Central memory CD8-positive, alpha-beta T cell (primary cell): ENCODE results near the gene PLEKHA6.

ENCODE experiments used
- ATAC-seq: fragments of 150-1000 bp; cut with Tn5 transposase; replicated peaks from 2 replicates; pipeline ENCODE4 v1.10.0; 2022; ENCODE audit warnings: mild to moderate bottlenecking, moderate FRiP score, moderate number of reproducible peaks; ENCODE audit not compliant: poor library complexity, severe bottlenecking; ENCODE audit errors: extremely low read depth
- DNase-seq, 2 donors: peaks; one replicate each; pipeline ENCODE4 v3.0.0; 2021; ENCODE audit warnings: low spot score in 2 of 2
- H3K27ac Mint-ChIP-seq: one replicate; pipeline ENCODE4 v1.8.0; 2022; ENCODE audit warnings: low read depth, mild to moderate bottlenecking, moderate library complexity, mixed read lengths
- H3K27me3 Mint-ChIP-seq: one replicate; pipeline ENCODE4 v1.8.0; 2022; ENCODE audit warnings: mixed read lengths
- H3K36me3 Mint-ChIP-seq: one replicate; pipeline ENCODE4 v1.8.0; 2022; ENCODE audit warnings: mild to moderate bottlenecking, moderate library complexity, mixed read lengths; ENCODE audit not compliant: insufficient read depth
- H3K4me1 Mint-ChIP-seq: one replicate; pipeline ENCODE4 v1.8.0; 2022; ENCODE audit warnings: mixed read lengths
- H3K4me3 Mint-ChIP-seq: one replicate; pipeline ENCODE4 v1.8.0; 2022; ENCODE audit warnings: mild to moderate bottlenecking, moderate library complexity, mixed read lengths
- H3K9me3 Mint-ChIP-seq: one replicate; pipeline ENCODE4 v1.8.0; 2022; ENCODE audit warnings: mixed read lengths

Gene PLEKHA6

DNA sequence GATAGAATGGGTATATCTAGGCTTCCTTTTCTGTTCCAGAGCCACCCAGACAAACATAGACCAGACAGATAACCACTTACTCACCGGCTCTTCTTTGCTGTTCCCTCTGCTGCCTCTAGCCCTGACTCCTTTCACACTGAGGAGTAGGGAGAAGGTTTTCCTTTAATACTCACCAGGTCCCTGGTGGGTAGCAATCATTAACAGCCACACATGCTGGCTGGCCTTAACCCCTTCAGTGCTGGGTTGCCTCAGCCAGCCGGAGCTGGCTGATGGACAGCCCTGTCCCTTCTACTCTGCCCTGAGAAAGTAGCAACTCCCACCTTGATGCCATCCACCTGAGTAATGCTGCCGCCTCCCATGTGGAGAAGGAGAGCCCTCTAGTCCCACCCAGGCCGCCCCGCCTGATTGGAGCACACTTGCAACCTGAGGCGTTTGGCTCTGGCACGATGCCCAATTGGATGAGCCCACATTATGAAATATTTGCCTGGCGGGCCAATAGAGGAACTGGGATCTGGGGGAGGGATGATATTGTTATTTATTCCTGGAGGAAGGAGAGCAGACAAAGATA is 71.6 kb downstream of the PLEKHA6 start:
- peaks cover 61% of the 10 kb centered on the region for H3K27me3 Mint-ChIP-seq
- no peaks in the 10 kb centered on the region for H3K9me3 Mint-ChIP-seq
- peaks cover 31% of the 10 kb centered on the region for H3K4me1 Mint-ChIP-seq
- DNase-seq (no peak), ATAC-seq (no peak)
- peaks cover 3% of the 10 kb centered on the region for H3K36me3 Mint-ChIP-seq
- no peak overlapping the region for H3K27ac Mint-ChIP-seq
- H3K4me3 Mint-ChIP-seq = no peak overlapping the region

GRCh38 chr1:204287466-204287891 is 72.2 kb downstream of the PLEKHA6 start:
- peaks cover 31% of the 10 kb centered on the region for H3K4me1 Mint-ChIP-seq
- DNase-seq (no peak), ATAC-seq (no peak)
- H3K27me3 Mint-ChIP-seq = peaks cover 61% of the 10 kb centered on the region
- peak overlapping the region; percentile 77 for H3K27ac Mint-ChIP-seq
- H3K4me3 Mint-ChIP-seq = peak overlapping the region; percentile 76
- H3K9me3 Mint-ChIP-seq = no peaks in the 10 kb centered on the region
- H3K36me3 Mint-ChIP-seq = peaks cover 3% of the 10 kb centered on the region

- ATAC-seq (peak; percentile 85), DNase-seq (peak in 1 of 2 donors; percentile 30)
- Mint-ChIP-seq H3K36me3 (peaks cover 5% of the 10 kb centered on the region), H3K27ac (peak overlapping the region; percentile 77), H3K4me1 (peaks cover 31% of the 10 kb centered on the region), H3K9me3 (no peaks in the 10 kb centered on the region), H3K27me3 (peaks cover 61% of the 10 kb centered on the region), H3K4me3 (peak overlapping the region; percentile 76)
These were observed 72.8 kb downstream of the PLEKHA6 start for GRCh38 chr1:204286831-204287421.

- H3K27me3 Mint-ChIP-seq = peaks cover 62% of the 10 kb centered on the region
- ATAC-seq (no peak), DNase-seq (no peak)
- H3K4me1 Mint-ChIP-seq = peaks cover 31% of the 10 kb centered on the region
- H3K36me3 Mint-ChIP-seq = peaks cover 5% of the 10 kb centered on the region
- H3K9me3 Mint-ChIP-seq = no peaks in the 10 kb centered on the region
- peak overlapping the region; percentile 77 for H3K27ac Mint-ChIP-seq
- H3K4me3 Mint-ChIP-seq = peak overlapping the region; percentile 76
These were observed 73.4 kb downstream of the PLEKHA6 start for GRCh38 chr1:204286315-204286714.

DNA sequence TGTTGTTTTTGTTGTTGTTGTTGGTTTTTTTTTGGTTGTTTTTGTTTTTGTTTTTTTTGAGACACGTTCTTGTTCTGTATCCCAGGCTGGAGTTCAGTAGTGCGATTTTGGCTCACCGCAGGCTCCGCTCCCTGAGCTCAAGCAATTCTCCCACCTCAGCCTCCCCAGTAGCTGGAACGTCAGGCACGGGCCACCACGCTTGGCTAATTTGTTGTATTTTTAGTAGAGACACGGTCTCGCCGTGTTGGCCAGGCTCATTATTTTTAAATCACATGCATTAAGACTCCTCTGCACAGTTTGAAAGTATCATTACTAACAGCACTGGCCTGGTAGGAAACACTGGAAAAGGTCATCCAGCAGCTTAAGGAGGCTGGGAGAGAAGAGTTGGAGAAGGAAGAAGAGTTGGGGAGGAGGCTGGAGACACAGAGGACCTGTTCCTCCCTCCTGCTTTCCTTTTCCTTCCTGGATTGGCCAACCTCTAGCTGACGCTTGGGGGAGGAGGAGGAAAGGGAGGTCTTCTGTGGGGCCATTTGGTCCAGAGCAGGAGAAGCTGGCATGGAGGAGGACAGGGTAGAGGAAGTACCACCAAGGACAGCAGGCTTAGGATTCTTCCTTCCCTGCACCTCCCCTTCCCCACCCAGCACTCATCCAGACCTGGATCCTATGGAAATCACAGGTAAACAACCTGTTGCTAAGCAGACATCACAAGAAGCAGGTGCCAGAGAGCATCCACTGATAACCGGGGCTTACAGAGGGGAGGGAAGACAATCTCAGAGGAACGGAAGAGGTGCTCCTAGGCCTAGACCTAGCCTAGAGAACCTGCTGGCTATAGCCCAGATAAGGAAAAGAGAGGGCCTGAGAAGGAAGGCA is 74.1 kb downstream of the PLEKHA6 start:
- ATAC-seq (no peak), DNase-seq (no peak)
- Mint-ChIP-seq H3K27ac (peak overlapping the region; percentile 29), H3K27me3 (peaks cover 62% of the 10 kb centered on the region), H3K4me1 (peaks cover 31% of the 10 kb centered on the region), H3K4me3 (peak overlapping the region; percentile 76), H3K9me3 (no peaks in the 10 kb centered on the region), H3K36me3 (peaks cover 5% of the 10 kb centered on the region)

- peaks cover 31% of the 10 kb centered on the region for H3K4me1 Mint-ChIP-seq
- H3K27me3 Mint-ChIP-seq = peaks cover 62% of the 10 kb centered on the region
- no peaks in the 10 kb centered on the region for H3K9me3 Mint-ChIP-seq
- H3K27ac Mint-ChIP-seq = no peak overlapping the region
- peaks cover 5% of the 10 kb centered on the region for H3K36me3 Mint-ChIP-seq
- ATAC-seq (no peak), DNase-seq (no peak)
- no peak overlapping the region for H3K4me3 Mint-ChIP-seq
These were observed 74.8 kb downstream of the PLEKHA6 start for GRCh38 chr1:204284929-204285328.

- peaks cover 5% of the 10 kb centered on the region for H3K36me3 Mint-ChIP-seq
- peaks cover 62% of the 10 kb centered on the region for H3K27me3 Mint-ChIP-seq
- H3K4me3 Mint-ChIP-seq = no peak overlapping the region
- DNase-seq (no peak), ATAC-seq (no peak)
- no peak overlapping the region for H3K27ac Mint-ChIP-seq
- peaks cover 31% of the 10 kb centered on the region for H3K4me1 Mint-ChIP-seq
- H3K9me3 Mint-ChIP-seq = no peaks in the 10 kb centered on the region
These were observed 75.7 kb downstream of the PLEKHA6 start for GRCh38 chr1:204283711-204284651.

DNA sequence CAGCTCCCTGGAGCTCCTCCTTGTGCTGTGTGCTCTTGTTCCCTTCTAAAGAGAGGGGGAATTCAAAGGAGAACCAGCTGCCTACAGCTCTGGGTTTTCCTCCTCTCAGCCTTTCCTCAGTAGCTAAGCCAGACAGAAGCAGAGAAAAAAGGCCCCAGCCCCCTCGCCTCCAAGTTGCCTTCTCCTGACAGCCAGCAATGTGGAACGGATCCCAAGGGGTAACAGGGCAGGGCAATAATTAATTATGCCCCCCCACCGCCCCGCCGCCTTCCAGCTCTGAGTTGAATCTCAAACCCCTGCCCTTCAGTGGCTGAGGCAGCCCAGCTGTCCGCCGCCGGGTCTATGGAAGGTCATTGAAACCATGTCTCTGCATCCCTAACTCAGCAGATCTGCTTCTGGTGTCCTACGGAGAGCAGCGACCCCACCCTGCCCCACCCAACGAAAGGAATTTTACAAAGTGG is 76.9 kb downstream of the PLEKHA6 start:
- H3K27ac Mint-ChIP-seq = no peak overlapping the region
- no peak overlapping the region for H3K4me3 Mint-ChIP-seq
- peaks cover 25% of the 10 kb centered on the region for H3K4me1 Mint-ChIP-seq
- peaks cover 5% of the 10 kb centered on the region for H3K36me3 Mint-ChIP-seq
- H3K9me3 Mint-ChIP-seq = no peaks in the 10 kb centered on the region
- H3K27me3 Mint-ChIP-seq = peaks cover 62% of the 10 kb centered on the region
- DNase-seq (no peak), ATAC-seq (no peak)

DNA sequence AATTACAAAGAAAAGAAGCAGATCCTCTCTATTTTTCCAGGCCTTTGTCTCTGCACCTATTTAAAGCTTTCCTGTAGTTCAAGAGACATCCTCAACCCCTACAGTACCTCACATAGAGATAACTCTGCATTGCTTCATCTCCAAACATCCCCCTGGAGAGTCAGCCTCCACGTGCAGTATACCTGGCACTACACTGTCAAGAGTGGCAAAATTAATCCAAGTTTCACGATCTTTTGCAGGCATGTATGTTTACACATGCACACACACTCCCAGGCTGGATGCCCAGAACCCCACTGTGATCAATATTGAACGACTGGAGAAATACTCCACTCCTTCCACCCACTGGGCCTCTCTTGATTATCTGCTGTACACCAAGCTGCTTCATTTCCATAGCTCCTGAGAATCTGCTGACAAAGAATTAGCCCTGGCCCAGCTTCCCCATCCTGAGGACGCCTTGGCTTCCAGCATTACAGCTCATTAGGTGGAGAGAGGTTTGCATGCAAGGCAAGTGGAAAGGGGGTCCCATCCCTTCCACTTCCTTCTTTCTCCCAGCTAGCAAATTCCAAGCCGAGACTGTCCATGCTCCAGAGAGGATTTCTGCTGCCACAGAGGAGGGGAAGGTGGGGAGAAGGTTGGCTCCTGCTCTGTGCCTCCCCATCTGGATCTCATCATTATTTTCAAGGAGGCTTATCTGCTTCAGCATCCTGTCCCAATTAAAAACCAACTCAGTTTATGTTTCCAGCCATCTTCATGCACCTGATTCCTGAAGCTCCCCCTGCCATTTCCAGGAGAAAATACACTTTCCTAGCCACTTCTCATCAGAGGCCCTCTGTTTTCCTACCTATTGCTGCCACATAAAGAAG is 79.4 kb downstream of the PLEKHA6 start:
- H3K27me3 Mint-ChIP-seq = peaks cover 84% of the 10 kb centered on the region
- no peak for ATAC-seq

DNA sequence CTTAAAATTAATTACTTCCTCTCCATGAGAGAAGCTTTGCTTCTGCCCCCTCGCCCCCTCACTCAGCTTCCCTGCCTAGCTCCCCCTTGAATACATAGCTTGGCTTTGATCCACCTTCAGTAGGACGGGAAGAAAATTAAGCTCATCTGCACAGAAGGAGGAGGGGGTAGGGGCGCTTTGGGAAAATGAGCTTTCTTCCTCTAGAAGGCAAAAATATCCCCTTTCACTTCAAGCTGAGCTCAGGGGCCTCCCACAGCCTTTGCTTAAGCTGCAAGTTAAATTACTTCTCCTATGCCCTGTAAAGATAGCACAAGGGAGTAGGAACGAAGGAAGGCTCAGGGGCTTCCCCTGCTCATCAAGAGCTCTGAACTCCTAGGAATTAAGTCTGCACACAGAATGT is 80.8 kb downstream of the PLEKHA6 start:
- no peak for ATAC-seq
- Mint-ChIP-seq H3K9me3 (no peaks in the 10 kb centered on the region), H3K27me3 (peaks cover 97% of the 10 kb centered on the region), H3K27ac (no peak overlapping the region), H3K4me3 (no peak overlapping the region), H3K36me3 (peaks cover 2% of the 10 kb centered on the region), H3K4me1 (no peaks in the 10 kb centered on the region)
- no peak for DNase-seq

More for the DNA sequence above, 79.4 kb downstream of the PLEKHA6 start:
- no peak overlapping the region for H3K27ac Mint-ChIP-seq
- peaks cover under 1% of the 10 kb centered on the region for H3K4me1 Mint-ChIP-seq
- H3K9me3 Mint-ChIP-seq = no peaks in the 10 kb centered on the region
- no peak overlapping the region for H3K4me3 Mint-ChIP-seq
- DNase-seq = no peak
- peaks cover 2% of the 10 kb centered on the region for H3K36me3 Mint-ChIP-seq

DNA sequence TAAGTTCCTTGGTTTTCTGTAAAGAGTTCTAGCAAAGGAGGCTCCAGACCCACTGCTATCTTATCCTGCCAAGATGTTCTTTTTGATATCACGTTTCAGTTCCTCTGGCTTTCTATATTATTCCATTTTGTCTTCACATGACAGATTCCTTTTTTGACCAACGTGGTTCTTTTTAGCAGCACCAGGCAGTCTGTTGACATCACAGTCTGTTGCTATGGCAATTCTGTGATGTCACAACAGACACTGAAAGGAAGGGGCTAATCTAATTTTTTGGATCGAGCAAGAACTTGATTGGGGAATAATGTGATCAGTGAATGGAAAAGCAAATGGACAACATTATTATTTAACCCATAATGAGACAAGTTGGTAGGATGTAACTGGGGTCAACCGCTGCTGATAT is 81.5 kb downstream of the PLEKHA6 start:
- H3K27me3 Mint-ChIP-seq = peaks cover 92% of the 10 kb centered on the region
- no peaks in the 10 kb centered on the region for H3K9me3 Mint-ChIP-seq
- ATAC-seq = no peak
- H3K36me3 Mint-ChIP-seq = peaks cover 2% of the 10 kb centered on the region
- no peak overlapping the region for H3K27ac Mint-ChIP-seq
- no peak for DNase-seq
- no peak overlapping the region for H3K4me3 Mint-ChIP-seq
- no peaks in the 10 kb centered on the region for H3K4me1 Mint-ChIP-seq
